Measurements from ENCODE around the gene ZBTB34. TPM values are rescaled to one million over a fixed set of nuclear protein-coding genes. Genes with fewer than 3 reads are reported as not detected.

The ZBTB34 gene
- polyA plus RNA-seq, 2 of the 4 experiments (the other 2 are of a cell fraction): 4.1 to 6.4 TPM

DNA sequence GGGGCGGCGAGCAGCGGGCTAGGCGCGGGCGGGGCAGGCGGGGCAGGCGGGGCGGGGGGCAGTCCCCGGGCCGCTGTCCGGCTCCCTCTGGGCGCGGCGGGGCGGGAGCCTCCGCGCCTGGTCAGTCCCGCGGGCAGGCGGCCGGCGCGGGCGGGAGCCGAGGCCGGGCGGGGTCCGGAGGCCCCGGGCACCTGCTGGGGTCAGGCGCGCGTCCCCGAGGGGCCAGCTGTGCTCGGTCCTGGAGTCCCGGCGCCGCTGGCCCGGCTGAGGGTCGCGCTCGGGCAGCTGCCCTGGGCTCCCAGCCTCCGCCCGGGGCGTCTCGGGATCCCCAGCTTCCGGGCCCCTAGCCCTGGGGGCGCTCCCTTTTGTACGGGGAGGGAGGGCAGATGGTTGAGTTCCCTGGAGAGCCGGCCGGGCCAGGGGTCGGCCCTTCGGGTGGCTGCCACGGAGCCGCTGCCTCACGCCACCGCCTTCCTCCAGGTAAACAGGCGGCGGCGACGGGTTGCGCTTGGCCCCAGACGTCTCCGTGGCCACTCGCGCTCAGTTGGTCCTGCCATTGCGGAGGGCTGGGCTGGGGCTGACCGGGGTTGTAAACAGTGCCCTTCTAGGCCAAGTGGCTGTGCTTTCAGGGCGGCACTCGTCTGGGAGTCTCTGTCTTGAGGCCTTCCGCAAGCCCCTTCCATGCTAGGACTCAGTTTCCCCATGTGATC lies 473 bp downstream of the ZBTB34 start:
- Histone ChIP-seq H3K4me2 (peak overlapping the region; percentile 99), H3K9me3 (no peaks in the 10 kb centered on the region), H3K27ac (peak overlapping the region; percentile 97 to 98), H3K4me3 (peak overlapping the region; percentile 75), H3K4me1 (peaks cover 18% of the 10 kb centered on the region)
- CTCF ChIA-PET: interaction anchor here (0.6 to 5.1 kb wide), 4 partner anchors 8 to 50 kb away, joined by 3 to 36 read pairs (median 16); no protein-coding TSS in a partner anchor
- POLR2A ChIA-PET: no interaction called here
- 3% methylated on average over 7 of the region's 71 CpGs for WGBS (ENCODE audit: missing lambda C conversion rate)
- TF ChIP-seq CHD4 (IDR thresholded peaks at IDR 0.05; ENCODE audit: borderline replicate concordance) (no peak), HMGXB4 (CRISPR knock-in tag; IDR thresholded peaks at IDR 0.05; ENCODE audit: borderline replicate concordance) (no peak), RAD21 (conservative IDR thresholded peaks at IDR 0.05 in 1 of 2, IDR thresholded peaks at IDR 0.05 in 1 of 2) (no peak), HES2 (IDR thresholded peaks at IDR 0.05) (no peak), TP53 (CRISPR knock-in tag; IDR thresholded peaks at IDR 0.05) (no peak), EHF (CRISPR knock-in tag; IDR thresholded peaks at IDR 0.05) (no peak), JUN (IDR thresholded peaks at IDR 0.05) (0 out of 5 replicates have a peak, but pooled peaks of 1 of the 2 experiments have one; percentile 18), HOXB5 (CRISPR knock-in tag; IDR thresholded peaks at IDR 0.05) (no peak)
- ATAC-seq: peak; percentile 71 to 73
- FAIRE-seq: no peak
- DNase-seq (ENCODE audit: low read depth in 1 of 2, low spot score in 1 of 2): no peak

GRCh38 chr9:126861707-126862103 lies 1.3 kb downstream of the ZBTB34 start:
- H3K27ac ChIP-seq: peak overlapping the region; percentile 97 to 98; a peak in 3 of 6 replicates
- no peaks in the 10 kb centered on the region for H3K9me3 ChIP-seq
- peak overlapping the region; percentile 75 for H3K4me3 ChIP-seq
- H3K4me2 ChIP-seq: peak overlapping the region; percentile 99
- ATAC-seq (no peak), FAIRE-seq (no peak), DNase-seq (ENCODE audit: low read depth in 1 of 2, low spot score in 1 of 2) (no peak)
- TF ChIP-seq ZFP36 (IDR thresholded peaks at IDR 0.05; ENCODE audit: borderline replicate concordance, partially characterized antibody): no peak
- TF ChIP-seq SMC3 (IDR thresholded peaks at IDR 0.05): no peak
- TF ChIP-seq HMGXB4 (CRISPR knock-in tag; IDR thresholded peaks at IDR 0.05; ENCODE audit: borderline replicate concordance): no peak
- no peak for TF ChIP-seq HDAC2 (IDR thresholded peaks at IDR 0.05)
- no peak for TF ChIP-seq ZC3H11A (IDR thresholded peaks at IDR 0.05)
- no peak for TF ChIP-seq RFX5 (IDR thresholded peaks at IDR 0.05)
- TF ChIP-seq POLR2A (IDR thresholded peaks at IDR 0.05; ENCODE audit: low read length): no peak
- no peak for TF ChIP-seq EP300 (IDR thresholded peaks at IDR 0.05)
- TF ChIP-seq RAD21 (conservative IDR thresholded peaks at IDR 0.05 in 1 of 2, IDR thresholded peaks at IDR 0.05 in 1 of 2): no peak
- TF ChIP-seq HOXA7 (CRISPR knock-in tag; IDR thresholded peaks at IDR 0.05): no peak
- no peak for TF ChIP-seq EHF (CRISPR knock-in tag; IDR thresholded peaks at IDR 0.05)
- no peak for TF ChIP-seq FOSL2 (IDR thresholded peaks at IDR 0.05)
- TF ChIP-seq FOSL2 (CRISPR knock-in tag; IDR thresholded peaks at IDR 0.05): no peak
- no peak for TF ChIP-seq NFE2L2 (conservative IDR thresholded peaks at IDR 0.05; ENCODE audit: low read length)
- TF ChIP-seq RCOR1 (IDR thresholded peaks at IDR 0.05; ENCODE audit: low read depth, low read length): no peak
- no peak for TF ChIP-seq KDM1A (IDR thresholded peaks at IDR 0.05; ENCODE audit: low read depth)
- TF ChIP-seq CBX2 (IDR thresholded peaks at IDR 0.05; ENCODE audit: borderline replicate concordance, low read depth): no peak
- ChIA-PET CTCF (interaction anchor here (4.3 kb wide), 1 partner anchor 11 kb away, joined by 36 read pairs; no protein-coding TSS in a partner anchor), POLR2A (no interaction called here)
- 37% methylated on average over 3 of the region's 3 CpGs for WGBS (ENCODE audit: missing lambda C conversion rate)
- peaks cover 18% of the 10 kb centered on the region for H3K4me1 ChIP-seq
